HepG2 (cell line): ENCODE data around the gene ATL2. TPM values are rescaled to one million over a fixed set of nuclear protein-coding genes. Genes with fewer than 3 reads are reported as not detected.
A peak's percentile ranks its signal among the peaks of the same experiment; 100 is the strongest.

ENCODE experiments used
- ATAC-seq: fragments of 200-7000 bp; cut with Tn5 transposase; 3 replicates; pipeline ENCODE4 v1.9.1; 2020; ENCODE audit warnings: mild to moderate bottlenecking, moderate library complexity
- BruUV-seq: library from RNA; stranded (reverse); fragments of 400-500 nt; replicated peaks from 2 replicates; lab custom pipeline; 2021; lab: Mats Ljungman, UMichigan
- CTCF ChIA-PET: fragments of 300-600 bp; formaldehyde crosslinking; extraction: SDS; loops from one replicate; lab custom pipeline; 2021; ENCODE audit warnings: low total read pairs, inconsistent platforms, low intra/inter-chr PET ratio; lab: Yijun Ruan, JAX
- POLR2A ChIA-PET: fragments of 350-600 bp; sonication (Branson Sonifier 250); formaldehyde crosslinking; loops from one replicate; lab custom pipeline; 2020; ENCODE audit warnings: antibody characterized with exemption, inconsistent platforms; lab: Yijun Ruan, JAX
- DNase-seq: peaks from one replicate; pipeline ENCODE4 v3.0.0-alpha.2; 2015; ENCODE audit warnings: low spot score
- FAIRE-seq: peaks from 3 replicates; lab custom pipeline; 2011; peaks lifted over from hg19 to GRCh38; lab: Jason Lieb, UNC
- H2AFZ ChIP-seq: one replicate; pipeline ENCODE4 v1.6.1; 2011; ENCODE audit warnings: low read length, inconsistent platforms
- H3K27ac ChIP-seq: fragments of 300-600 bp; 3 replicates; pipeline ENCODE4 v1.8.0; 2011; ENCODE audit warnings: mixed run types, mild to moderate bottlenecking, mixed read lengths, low read length, inconsistent platforms; ENCODE audit not compliant: insufficient read depth; ENCODE audit errors: extremely low read length
- H3K27me3 ChIP-seq, 2 experiments: fragments of 200-600 bp in 1 of 2; 2 replicates in 1 of 2; 3 replicates in 1 of 2; pipeline versions ENCODE4 v1.6.0 to v1.8.0; 2011; ENCODE audit warnings: low read length in 2 of 2, mild to moderate bottlenecking in 2 of 2, moderate library complexity in 2 of 2, inconsistent platforms in 1 of 2; ENCODE audit not compliant: insufficient read depth in 2 of 2, control insufficient read depth in 1 of 2
- H3K36me3 ChIP-seq, 2 experiments: fragments of 200-600 bp in 1 of 2; replicated peaks in 1 of 2; 2 replicates in 1 of 2; 3 replicates in 1 of 2; pipeline versions ENCODE4 v1.5.1 to v1.8.0; 2011; ENCODE audit warnings: low read length in 2 of 2, inconsistent platforms in 1 of 2; ENCODE audit not compliant: insufficient read depth in 2 of 2, control insufficient read depth in 1 of 2
- H3K4me1 ChIP-seq: 2 replicates; pipeline ENCODE4 v1.5.1; 2012; ENCODE audit warnings: low read length, inconsistent platforms; ENCODE audit not compliant: insufficient read depth
- H3K4me2 ChIP-seq: 2 replicates; pipeline ENCODE4 v1.6.0; 2011; ENCODE audit warnings: low read depth, low read length, inconsistent platforms
- H3K4me3 ChIP-seq, 3 experiments: fragments of 200-600 bp in 1 of 3; sonication (generic), shearing (Covaris generic) in 1 of 3; replicated peaks in 1 of 3; 2 replicates each; pipeline ENCODE4 v1.5.1; 2011 to 2016; ENCODE audit warnings: low read length in 3 of 3, inconsistent platforms in 2 of 3, low read depth in 2 of 3, mild to moderate bottlenecking in 2 of 3, control low read depth in 1 of 3, mixed read lengths in 1 of 3; ENCODE audit not compliant: insufficient read depth in 1 of 3
- H3K79me2 ChIP-seq: one replicate; pipeline ENCODE4 v1.6.1; 2011; ENCODE audit warnings: low read length, inconsistent platforms; ENCODE audit not compliant: insufficient read depth
- H3K9ac ChIP-seq: 2 replicates; pipeline ENCODE4 v1.6.0; 2011; ENCODE audit warnings: mild to moderate bottlenecking, low read depth, low read length, inconsistent platforms; ENCODE audit not compliant: insufficient read depth
- H3K9me3 ChIP-seq: 2 replicates; pipeline ENCODE4 v1.5.1; 2012; ENCODE audit warnings: mild to moderate bottlenecking, low read length
- H4K20me1 ChIP-seq: 2 replicates; pipeline ENCODE4 v1.6.0; 2011; ENCODE audit warnings: inconsistent platforms, mild to moderate bottlenecking, low read length, moderate library complexity; ENCODE audit not compliant: insufficient read depth
- HNF4A ChIP-seq: sonication (generic); formaldehyde crosslinking; IDR thresholded peaks from 2 replicates; pipeline ENCODE4 v1.4.0; 2020; ENCODE audit warnings: missing genetic modification reagents
- MXD4 ChIP-seq: IDR thresholded peaks from 2 replicates; pipeline ENCODE4 v1.6.1; 2016; ENCODE audit warnings: mild to moderate bottlenecking, missing biosample characterization, missing genetic modification reagents
- NFE2L1 ChIP-seq: sonication (generic); formaldehyde crosslinking; IDR thresholded peaks from 2 replicates; pipeline ENCODE4 v1.4.0; 2020; ENCODE audit warnings: missing genetic modification reagents, mild to moderate bottlenecking, borderline replicate concordance
- PCBP2 ChIP-seq: fragments of 200-400 bp; formaldehyde crosslinking; optimal IDR thresholded peaks from 2 replicates; pipeline ENCODE3; 2018; ENCODE audit warnings: low read length, low read depth; ENCODE audit not compliant: poor library complexity, severe bottlenecking
- PLRG1 ChIP-seq: fragments of 450-650 bp; conservative IDR thresholded peaks from 2 replicates; pipeline ENCODE4 v1.6.1; 2016
- POLR2AphosphoS2 ChIP-seq: IDR thresholded peaks from 2 replicates; pipeline ENCODE4 v1.6.1; 2011; ENCODE audit warnings: low read depth, low read length, improper control_type of control experiment
- TP53 ChIP-seq: sonication (generic); formaldehyde crosslinking; conservative IDR thresholded peaks from 2 replicates; pipeline ENCODE4 v1.4.0; 2020; ENCODE audit warnings: missing genetic modification reagents
- ZNF430 ChIP-seq: sonication (generic); formaldehyde crosslinking; IDR thresholded peaks from 2 replicates; pipeline ENCODE4 v1.9.0; 2021; ENCODE audit warnings: mild to moderate bottlenecking, missing genetic modification reagents
- WGBS: methylation state at CpG from one replicate; pipeline ENCODE4 v1.1.6; 2017; ENCODE audit warnings: low lambda C conversion rate; 5-methylcytosine and 5-hydroxymethylcytosine counted together
- in situ Hi-C: cut with HindIII; loops from 2 replicates; pipeline ENCODE4 v1.10.0; 2017; ENCODE audit warnings: low pct_unique_long_range_greater_than_20kb; ENCODE audit not compliant: extremely low pct_ligation_motif_present
- intact Hi-C: fragments of 100-400 bp; cut with micrococcal nuclease; formaldehyde crosslinking; loops from one replicate; pipeline ENCODE4 v1.10.0; 2022; ENCODE audit not compliant: unreplicated experiment
- polyA plus RNA-seq, 8 experiments: library from polyadenylated mRNA; depleted of rRNA in 3 of 8; stranded (reverse) in 7 of 8; unstranded in 1 of 8; fragments of >200 nt; fragmentation: Illumina TruSeq in 4 of 8; extraction: Trizol in 4 of 8; gene quantifications; 2 replicates each; pipeline versions ENCODE4 v1.2.1 to v1.2.3, GENCODE V29; 2011 to 2016; ENCODE audit warnings: low read depth in 4 of 8, missing spikeins in 1 of 8, mixed read lengths in 1 of 8; ENCODE audit not compliant: insufficient read depth in 1 of 8
- total RNA-seq, 5 experiments: library from RNA; depleted of rRNA; stranded (reverse); fragments of >200 nt; fragmentation: Illumina TruSeq; extraction: Trizol; gene quantifications; 2 replicates each; pipeline ENCODE4 v1.2.3, GENCODE V29; 2016; ENCODE audit warnings: low read depth in 1 of 5
- TF ChIP-seq, protein P1 (sequence below), 2 experiments: fragments of 450-650 bp in 1 of 2; sonication (generic) in 1 of 2; formaldehyde crosslinking in 1 of 2; IDR thresholded peaks; 2 replicates each; pipeline versions ENCODE4 v1.6.1 to v1.8.0; 2016 to 2022; ENCODE audit warnings: antibody characterized with exemption in 1 of 2, mild to moderate bottlenecking in 1 of 2, missing genetic modification reagents in 1 of 2

Gene ATL2
- total and polyA plus RNA-seq, 2 of the 13 experiments (the other 11 are each of a cell fraction or from before 2014, with no cell fraction given) = 56.5 to 119 TPM

DNA sequence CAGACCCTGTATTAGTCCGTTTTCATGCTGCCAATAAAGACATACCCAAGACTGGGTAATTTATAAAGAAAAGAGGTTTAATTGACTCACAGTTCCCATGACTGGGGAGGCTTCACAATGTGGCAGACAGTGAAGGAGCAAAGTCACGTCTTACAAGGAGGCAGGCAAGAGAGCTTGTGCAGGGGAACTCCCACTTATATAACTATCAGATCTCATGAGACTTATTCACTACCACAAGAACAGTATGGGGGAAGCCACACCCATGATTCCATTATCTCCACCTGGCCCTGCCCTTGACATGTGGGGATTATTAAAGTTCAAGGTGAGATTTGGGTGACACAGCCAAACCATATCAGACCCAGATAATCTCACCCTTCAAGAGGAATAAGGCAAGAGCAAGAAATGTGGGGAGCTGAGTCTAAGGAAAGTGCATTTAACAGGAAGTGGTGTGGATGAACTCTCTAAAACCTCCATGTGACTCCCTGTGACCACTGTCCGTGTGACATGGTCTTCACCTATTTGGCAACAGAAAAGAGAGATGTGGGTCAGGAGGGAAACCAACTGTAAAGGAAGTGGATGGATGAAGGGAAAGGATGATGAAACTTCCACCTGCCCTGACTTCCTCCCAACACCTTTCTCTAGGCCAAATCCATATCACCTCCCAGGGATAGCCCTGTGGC lies 110.6 kb downstream of the ATL2 start:
- ATAC-seq (no peak), DNase-seq (no peak), FAIRE-seq (no peak)
- intact Hi-C loops = no loop called here
- Histone ChIP-seq H3K4me3 (no peak overlapping the region), H2AFZ (no peak overlapping the region), H3K27me3 (peaks cover 0 to 13% of the 10 kb centered on the region in 2 experiments; a peak in 1 of 5 replicates), H3K9me3 (no peaks in the 10 kb centered on the region), H3K79me2 (no peaks in the 10 kb centered on the region), H3K4me1 (no peaks in the 10 kb centered on the region), H3K9ac (no peak overlapping the region), H4K20me1 (no peaks in the 10 kb centered on the region), H3K36me3 (no peaks in the 10 kb centered on the region), H3K27ac (no peak overlapping the region), H3K4me2 (no peak overlapping the region)
- TF ChIP-seq TP53 (CRISPR knock-in tag) (no peak), ZNF430 (CRISPR knock-in tag) (peak; percentile 73; the same call in 1 of the 2 replicates)
- CTCF ChIA-PET = no interaction called here
- no TSS peak for BruUV-seq
- POLR2A ChIA-PET = no interaction called here
- WGBS = 8% methylated on average over 3 of the region's 3 CpGs
- in situ Hi-C loops = no loop called here

DNA sequence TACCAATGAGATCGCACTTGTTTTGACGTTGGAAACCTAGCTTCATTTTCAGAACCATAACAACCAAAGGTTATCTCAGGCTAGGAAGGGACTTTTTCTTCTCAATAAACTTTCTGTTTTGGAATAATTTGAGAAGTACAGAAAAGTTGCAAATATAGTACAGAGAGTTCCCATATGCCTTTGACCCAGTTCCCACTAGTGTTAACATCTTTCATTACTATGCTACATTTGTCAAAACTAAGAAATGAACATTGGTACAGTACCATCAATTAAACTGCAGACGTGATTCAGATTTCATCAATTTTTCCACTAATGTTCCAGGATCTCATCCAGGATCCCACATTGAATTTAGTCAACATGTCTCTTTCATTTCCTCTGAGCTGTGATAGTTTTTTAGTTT lies 111.6 kb downstream of the ATL2 start:
- H2AFZ ChIP-seq = no peak overlapping the region
- no peak overlapping the region for H3K4me3 ChIP-seq
- TF ChIP-seq PCBP2 (no peak), MXD4 (CRISPR knock-in tag) (no peak), HNF4A (no peak), PLRG1 (no peak), NFE2L1 (CRISPR knock-in tag) (no peak), POLR2AphosphoS2 (no peak)
- TF ChIP-seq, protein P1, sequence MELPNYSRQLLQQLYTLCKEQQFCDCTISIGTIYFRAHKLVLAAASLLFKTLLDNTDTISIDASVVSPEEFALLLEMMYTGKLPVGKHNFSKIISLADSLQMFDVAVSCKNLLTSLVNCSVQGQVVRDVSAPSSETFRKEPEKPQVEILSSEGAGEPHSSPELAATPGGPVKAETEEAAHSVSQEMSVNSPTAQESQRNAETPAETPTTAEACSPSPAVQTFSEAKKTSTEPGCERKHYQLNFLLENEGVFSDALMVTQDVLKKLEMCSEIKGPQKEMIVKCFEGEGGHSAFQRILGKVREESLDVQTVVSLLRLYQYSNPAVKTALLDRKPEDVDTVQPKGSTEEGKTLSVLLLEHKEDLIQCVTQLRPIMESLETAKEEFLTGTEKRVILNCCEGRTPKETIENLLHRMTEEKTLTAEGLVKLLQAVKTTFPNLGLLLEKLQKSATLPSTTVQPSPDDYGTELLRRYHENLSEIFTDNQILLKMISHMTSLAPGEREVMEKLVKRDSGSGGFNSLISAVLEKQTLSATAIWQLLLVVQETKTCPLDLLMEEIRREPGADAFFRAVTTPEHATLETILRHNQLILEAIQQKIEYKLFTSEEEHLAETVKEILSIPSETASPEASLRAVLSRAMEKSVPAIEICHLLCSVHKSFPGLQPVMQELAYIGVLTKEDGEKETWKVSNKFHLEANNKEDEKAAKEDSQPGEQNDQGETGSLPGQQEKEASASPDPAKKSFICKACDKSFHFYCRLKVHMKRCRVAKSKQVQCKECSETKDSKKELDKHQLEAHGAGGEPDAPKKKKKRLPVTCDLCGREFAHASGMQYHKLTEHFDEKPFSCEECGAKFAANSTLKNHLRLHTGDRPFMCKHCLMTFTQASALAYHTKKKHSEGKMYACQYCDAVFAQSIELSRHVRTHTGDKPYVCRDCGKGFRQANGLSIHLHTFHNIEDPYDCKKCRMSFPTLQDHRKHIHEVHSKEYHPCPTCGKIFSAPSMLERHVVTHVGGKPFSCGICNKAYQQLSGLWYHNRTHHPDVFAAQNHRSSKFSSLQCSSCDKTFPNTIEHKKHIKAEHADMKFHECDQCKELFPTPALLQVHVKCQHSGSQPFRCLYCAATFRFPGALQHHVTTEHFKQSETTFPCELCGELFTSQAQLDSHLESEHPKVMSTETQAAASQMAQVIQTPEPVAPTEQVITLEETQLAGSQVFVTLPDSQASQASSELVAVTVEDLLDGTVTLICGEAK (IDR thresholded peaks at IDR 0.05) = no peak
- TF ChIP-seq, protein P1 (CRISPR knock-in tag; IDR thresholded peaks at IDR 0.05) = no peak

More for the DNA sequence above, 111.6 kb downstream of the ATL2 start:
- Histone ChIP-seq H3K27ac (no peak overlapping the region), H3K4me2 (no peak overlapping the region), H3K9me3 (no peaks in the 10 kb centered on the region), H4K20me1 (no peaks in the 10 kb centered on the region), H3K27me3 (peaks cover 0 to 18% of the 10 kb centered on the region in 2 experiments; a peak in 3 of 5 replicates), H3K9ac (no peak overlapping the region), H3K4me1 (no peaks in the 10 kb centered on the region), H3K79me2 (no peaks in the 10 kb centered on the region), H3K36me3 (no peaks in the 10 kb centered on the region)
- intact Hi-C loops (no loop called here), in situ Hi-C loops (no loop called here)
- BruUV-seq = no TSS peak
- WGBS = 54% methylated on average over 3 of the region's 3 CpGs
- ChIA-PET POLR2A (no interaction called here), CTCF (no interaction called here)
- FAIRE-seq (no peak), DNase-seq (no peak), ATAC-seq (no peak)
